Medulla oblongata (tissue), 1 donor: Measurements from ENCODE around the gene DNAH1.
A peak's percentile ranks its signal among the peaks of the same experiment; 100 is the strongest.

Source experiments
- DNase-seq: peaks from one replicate; pipeline ENCODE4 v3.0.0-alpha.2; 2015; ENCODE audit errors: extremely low spot score

Gene DNAH1

DNA sequence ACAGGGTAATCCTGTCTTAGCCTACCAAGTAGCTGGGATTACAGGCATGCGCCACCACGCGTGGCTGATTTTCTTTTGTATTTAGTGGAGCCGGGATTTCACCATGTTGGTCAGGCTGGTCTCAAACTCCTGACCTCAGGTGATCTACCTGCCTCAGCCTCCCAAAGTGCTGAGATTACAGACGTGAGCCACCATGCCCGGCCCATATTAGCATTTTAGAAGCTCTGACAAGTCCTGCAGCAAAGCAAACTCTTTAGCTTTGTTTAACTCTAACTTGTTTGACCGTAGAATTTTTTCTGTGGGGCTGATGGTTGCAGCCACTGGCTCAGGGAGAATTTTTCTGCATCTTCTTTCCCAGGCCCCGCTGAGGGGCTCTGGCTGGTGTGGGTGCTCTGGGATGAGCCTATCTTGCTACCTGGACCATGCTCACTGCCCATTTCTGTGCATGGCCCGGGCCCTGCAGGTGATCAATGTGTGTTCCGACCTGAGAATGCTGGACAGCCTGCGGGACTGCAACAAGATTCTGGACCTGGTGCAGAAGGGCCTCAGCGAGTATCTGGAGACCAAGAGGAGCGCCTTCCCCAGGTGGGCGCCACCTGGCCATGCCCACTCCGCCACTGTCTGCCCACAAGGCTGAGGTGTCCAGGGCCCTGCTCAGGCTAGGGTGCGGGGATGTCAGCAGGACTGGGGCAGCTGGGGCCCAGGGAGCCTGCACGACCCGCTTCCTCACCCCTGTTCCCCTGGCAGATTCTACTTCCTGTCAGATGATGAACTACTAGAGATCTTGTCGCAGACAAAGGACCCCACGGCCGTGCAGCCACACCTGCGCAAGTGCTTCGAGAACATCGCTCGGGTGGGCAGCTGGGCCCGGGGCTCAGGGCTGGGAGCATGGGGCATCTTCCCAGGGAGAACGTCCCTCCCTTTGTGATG is 41.3 kb downstream of the DNAH1 start:
- no peak for DNase-seq

DNA sequence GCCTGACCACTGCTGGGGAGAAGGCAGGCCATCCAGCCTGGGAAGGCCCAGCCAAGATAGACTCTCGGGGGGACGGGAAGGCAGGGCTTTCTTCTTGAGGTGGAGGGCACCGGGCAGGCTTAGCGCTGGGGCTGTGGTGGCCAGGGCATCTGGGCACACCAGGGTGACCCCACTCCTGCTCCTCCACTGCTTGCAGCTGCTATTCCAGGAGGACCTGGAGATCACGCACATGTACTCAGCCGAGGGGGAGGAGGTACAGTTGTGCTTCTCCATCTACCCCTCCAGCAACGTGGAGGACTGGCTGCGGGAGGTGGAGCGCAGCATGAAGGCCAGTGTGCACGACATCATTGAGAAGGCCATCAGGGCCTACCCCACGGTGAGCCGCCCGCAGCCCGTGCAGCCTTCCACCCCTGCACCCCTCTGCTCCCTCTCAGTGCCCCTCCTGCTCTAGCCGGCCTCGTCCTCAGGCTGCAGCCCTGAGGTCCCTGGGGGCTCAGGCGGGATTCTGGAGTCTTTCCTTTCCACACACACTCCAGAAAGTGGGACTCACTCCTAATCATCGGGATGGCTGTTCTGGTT is 42.3 kb downstream of the DNAH1 start:
- no peak for DNase-seq

DNA sequence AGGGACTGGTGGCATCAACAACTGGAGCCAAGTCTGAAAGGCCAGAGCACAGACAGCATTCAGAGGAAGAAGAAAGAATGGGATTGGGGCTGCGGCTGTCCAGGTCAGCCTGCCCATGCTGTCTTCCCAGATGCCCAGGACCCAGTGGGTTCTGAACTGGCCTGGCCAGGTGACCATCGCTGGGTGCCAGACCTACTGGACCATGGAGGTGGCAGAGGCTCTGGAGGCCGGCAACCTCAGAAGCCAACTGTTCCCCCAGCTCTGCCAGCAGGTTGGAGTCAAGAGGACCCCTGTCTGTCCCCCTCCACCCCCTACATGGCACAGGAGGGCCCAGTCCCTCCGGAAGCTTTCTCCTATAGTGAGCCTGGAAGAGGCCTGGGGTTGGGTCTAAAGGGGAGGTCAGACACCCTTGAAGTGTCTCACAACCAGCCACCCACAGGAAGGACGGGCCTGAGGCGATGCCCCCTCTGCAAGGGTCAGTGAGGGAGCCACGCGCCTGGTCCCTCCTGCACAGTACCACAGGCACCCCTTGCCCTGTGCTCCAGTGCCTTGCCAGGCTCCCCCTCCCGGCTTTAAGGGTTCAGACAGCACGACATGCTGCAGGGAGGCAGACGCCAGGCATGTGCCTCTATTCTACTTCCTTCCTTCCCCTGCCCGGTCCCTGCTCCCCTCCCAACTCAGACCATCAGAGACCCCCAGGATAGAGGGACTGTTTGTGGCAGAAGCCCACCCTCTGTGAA is 43.2 kb downstream of the DNAH1 start:
- DNase-seq, result no peak

- no peak for DNase-seq
These were observed 44.9 kb downstream of the DNAH1 start for GRCh38 chr3:52361011-52361410.

- no peak for DNase-seq
These were observed 45.3 kb downstream of the DNAH1 start for GRCh38 chr3:52361454-52361853.

GRCh38 chr3:52361898-52362297 is 45.8 kb downstream of the DNAH1 start:
- DNase-seq, result no peak

GRCh38 chr3:52364322-52365035 is 48.4 kb downstream of the DNAH1 start:
- no peak for DNase-seq

DNA sequence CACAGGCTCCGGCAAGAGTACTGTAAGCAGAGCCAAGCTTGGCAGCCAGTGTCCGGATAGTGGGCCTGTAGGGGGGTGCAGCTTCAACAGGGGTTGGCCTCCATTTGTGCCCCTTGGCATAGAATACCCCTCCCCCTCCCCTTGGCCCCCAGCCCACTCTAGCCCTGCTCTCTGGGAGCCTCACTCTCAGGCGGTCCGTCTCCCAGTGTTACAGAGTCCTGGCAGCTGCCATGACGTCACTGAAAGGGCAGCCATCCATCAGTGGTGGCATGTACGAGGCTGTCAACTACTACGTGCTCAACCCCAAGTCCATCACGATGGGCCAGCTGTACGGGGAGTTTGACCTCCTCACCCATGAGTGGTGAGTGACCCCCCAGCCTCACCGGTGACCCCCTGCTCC is 50.4 kb downstream of the DNAH1 start:
- peak; percentile 83 for DNase-seq

- DNase-seq, result peak; percentile 64
These were observed 52.1 kb downstream of the DNAH1 start for GRCh38 chr3:52367891-52368880.

DNA sequence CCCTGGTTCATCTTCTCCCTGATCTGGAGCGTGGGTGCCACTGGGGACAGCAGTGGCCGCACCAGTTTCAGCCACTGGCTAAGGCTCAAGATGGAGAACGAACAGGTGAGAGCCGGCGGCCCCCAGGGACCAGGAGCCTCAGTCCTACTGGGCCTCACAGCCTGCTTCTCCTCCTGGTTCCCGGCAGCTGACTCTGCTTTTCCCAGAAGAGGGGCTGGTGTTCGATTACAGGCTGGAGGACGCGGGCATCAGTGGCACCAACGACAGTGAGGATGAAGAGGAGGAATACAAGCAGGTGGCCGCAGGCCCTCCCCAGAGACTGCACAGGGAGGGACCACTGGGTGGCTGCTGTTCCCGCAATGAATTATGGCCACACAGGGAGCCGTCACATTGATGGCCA is 54.4 kb downstream of the DNAH1 start:
- no peak for DNase-seq

- DNase-seq, result no peak
These were observed 56.8 kb downstream of the DNAH1 start for GRCh38 chr3:52372822-52373504.

DNA sequence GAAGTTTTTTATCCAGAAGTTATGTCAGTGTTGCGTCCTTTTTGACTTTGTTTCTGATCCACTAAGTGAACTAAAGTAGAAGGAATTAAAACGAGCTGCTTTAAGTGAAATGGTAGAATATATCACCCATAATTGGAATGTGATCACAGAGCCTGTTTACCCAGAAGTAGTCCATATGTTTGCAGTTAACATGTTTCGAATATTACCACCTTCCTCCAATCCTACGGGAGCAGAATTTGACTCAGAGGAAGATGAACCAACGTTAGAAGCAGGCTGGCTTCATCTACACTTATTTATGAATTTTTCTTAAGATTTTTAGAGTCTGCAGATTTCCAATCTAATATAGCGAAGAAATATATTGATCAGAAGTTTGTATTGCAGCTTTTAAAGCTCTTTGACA is 57.6 kb downstream of the DNAH1 start:
- DNase-seq, result no peak

- DNase-seq, result no peak
These were observed 58.1 kb downstream of the DNAH1 start for GRCh38 chr3:52374173-52374572.

GRCh38 chr3:52379610-52380009 is 63.5 kb downstream of the DNAH1 start:
- DNase-seq, result no peak

DNA sequence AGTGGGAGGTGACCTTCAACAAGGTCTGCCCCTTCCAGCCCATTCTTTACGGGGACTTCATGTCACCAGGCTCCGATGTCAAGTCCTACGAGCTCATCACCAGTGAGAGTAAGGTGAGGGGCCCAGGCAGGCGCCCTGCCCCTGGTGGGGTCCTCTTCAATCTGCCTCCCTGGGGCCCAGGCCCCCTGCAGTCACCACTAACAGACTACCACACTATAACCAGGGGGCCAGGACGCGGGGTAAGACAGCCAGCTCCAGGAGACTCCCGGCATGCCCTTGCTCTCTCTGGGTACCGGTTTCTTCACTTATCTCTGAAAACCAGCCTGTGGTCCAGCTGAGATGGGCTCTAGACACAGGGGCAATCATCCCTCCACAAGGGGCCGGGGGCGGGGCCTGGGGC is 63.9 kb downstream of the DNAH1 start:
- DNase-seq, result no peak

GRCh38 chr3:52381623-52382022 is 65.5 kb downstream of the DNAH1 start:
- no peak for DNase-seq

DNA sequence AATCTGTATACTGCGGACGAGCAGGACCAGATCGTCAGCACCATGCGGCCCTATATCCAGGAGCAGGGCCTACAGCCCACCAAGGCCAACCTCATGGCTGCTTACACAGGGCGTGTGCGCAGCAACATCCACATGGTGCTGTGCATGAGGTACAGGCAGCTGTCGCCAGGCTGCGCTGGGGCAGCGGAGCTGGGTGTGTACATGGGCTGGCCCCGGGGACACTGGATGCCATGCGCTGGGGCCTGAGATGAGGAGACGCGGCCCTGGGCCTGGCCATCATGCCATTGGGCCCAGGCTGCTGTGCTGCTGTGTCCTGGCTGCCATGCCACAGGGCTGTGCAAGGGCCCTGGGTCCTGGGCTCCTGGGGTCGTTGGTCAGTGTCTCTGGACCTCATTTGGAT is 67.3 kb downstream of the DNAH1 start:
- no peak for DNase-seq

DNA sequence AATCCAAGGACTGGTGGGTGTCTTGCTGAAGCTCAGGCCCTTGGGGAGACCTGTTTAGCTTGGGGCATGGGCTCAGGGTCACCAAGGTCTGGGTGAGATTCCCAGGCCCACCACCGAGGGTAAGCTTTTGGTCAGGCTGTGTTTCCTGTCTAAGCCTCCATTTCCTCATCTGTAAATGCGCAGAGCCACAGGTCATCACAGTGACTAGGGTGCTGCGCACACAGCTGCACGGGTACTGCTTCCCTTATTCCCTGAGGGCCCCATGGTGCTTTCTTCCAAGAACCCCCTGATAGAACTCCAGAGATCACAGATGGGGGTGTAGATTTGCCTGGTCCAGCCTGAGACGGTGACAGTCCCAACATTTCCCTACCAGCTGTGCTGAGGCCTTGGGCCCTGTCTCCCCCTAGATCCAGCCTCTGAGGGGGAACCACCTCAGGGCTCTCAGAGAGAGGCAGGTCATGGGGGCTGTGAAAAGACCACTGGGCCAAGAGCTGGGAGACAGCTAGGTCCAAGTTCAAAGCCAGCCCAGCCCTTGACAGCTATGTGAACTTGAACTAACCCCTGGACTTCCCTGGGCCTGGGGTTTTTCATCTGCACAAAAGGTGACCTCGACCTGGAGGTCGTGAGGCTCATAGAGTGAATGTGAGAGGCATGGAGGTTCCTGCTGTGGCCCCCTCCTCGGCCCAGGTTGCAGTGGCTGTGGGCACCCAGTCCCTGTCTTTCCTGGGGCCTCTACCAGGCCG is 68.1 kb downstream of the DNAH1 start:
- DNase-seq, result no peak

- DNase-seq, result no peak
These were observed 69.0 kb downstream of the DNAH1 start for GRCh38 chr3:52385157-52385556.
